ENCODE data around the gene TMPRSS11B.

TMPRSS11B gene

GRCh38 chr4:68183417-68183816 lies 62.1 kb downstream of the TMPRSS11B start:
- peaks cover 0 to 13% (median 0%) of the 10 kb centered on the region in 10 experiments; a peak in 5 of 20 replicates for H3K4me1 ChIP-seq
- H3K27ac ChIP-seq, result no peak overlapping the region
- peaks cover 0 to 10% (median 8%) of the 10 kb centered on the region in 11 experiments; a peak in 14 of 22 replicates for H3K9me3 ChIP-seq (replicated peaks in 1 of 11)
- no peak for TF ChIP-seq Cebpa-rat (IDR thresholded peaks at IDR 0.05)
- no peaks in the 10 kb centered on the region for H3K36me3 ChIP-seq
- no peaks in the 10 kb centered on the region for H4K20me1 ChIP-seq
- no peaks in the 10 kb centered on the region for H3K27me3 ChIP-seq
- no peak overlapping the region for H3K9ac ChIP-seq
- no peak overlapping the region for H3K4me2 ChIP-seq
- no peak overlapping the region for H3K4me3 ChIP-seq

- Histone ChIP-seq H3K4me3 (no peak overlapping the region), H3K9ac (no peak overlapping the region), H4K20me1 (no peaks in the 10 kb centered on the region), H3K36me3 (no peaks in the 10 kb centered on the region), H3K27ac (no peak overlapping the region), H3K4me1 (peaks cover 0 to 13% (median 0%) of the 10 kb centered on the region in 10 experiments; a peak in 5 of 20 replicates), H3K4me2 (no peak overlapping the region), H3K27me3 (no peaks in the 10 kb centered on the region), H3K9me3 (replicated peaks in 1 of 11) (peaks cover 0 to 10% (median 8%) of the 10 kb centered on the region in 11 experiments; a peak in 14 of 22 replicates)
- TF ChIP-seq Cebpa-rat (IDR thresholded peaks at IDR 0.05), result no peak
Observed at GRCh38 chr4:68182382-68182820, 63.1 kb downstream of the TMPRSS11B start.

- Histone ChIP-seq H4K20me1 (no peaks in the 10 kb centered on the region), H3K27ac (peak overlapping the region in 2 of 11 experiments; percentile 2 to 21; a peak in 2 of 22 replicates), H3K4me1 (peaks cover 0 to 13% (median 0%) of the 10 kb centered on the region in 10 experiments; a peak in 5 of 20 replicates), H3K9me3 (replicated peaks in 1 of 11) (peaks cover 0 to 10% (median 8%) of the 10 kb centered on the region in 11 experiments; a peak in 14 of 22 replicates), H3K4me2 (peak overlapping the region in 2 of 11 experiments; percentile 24 to 34; a peak in 4 of 22 replicates), H3K9ac (no peak overlapping the region), H3K27me3 (no peaks in the 10 kb centered on the region), H3K4me3 (no peak overlapping the region), H3K36me3 (no peaks in the 10 kb centered on the region)
- no peak for TF ChIP-seq Cebpa-rat (IDR thresholded peaks at IDR 0.05)
Observed at GRCh38 chr4:68180849-68181526, 64.5 kb downstream of the TMPRSS11B start.

- no peak overlapping the region for H3K4me3 ChIP-seq
Observed at GRCh38 chr4:68176904-68177303, 68.6 kb downstream of the TMPRSS11B start.

More at GRCh38 chr4:68176904-68177303, 68.6 kb downstream of the TMPRSS11B start:
- Histone ChIP-seq H4K20me1 (no peaks in the 10 kb centered on the region), H3K27ac (no peak overlapping the region), H3K36me3 (no peaks in the 10 kb centered on the region), H3K27me3 (no peaks in the 10 kb centered on the region), H3K4me2 (no peak overlapping the region), H3K4me1 (peaks cover 0 to 13% (median 0%) of the 10 kb centered on the region in 10 experiments; a peak in 5 of 20 replicates), H3K9me3 (replicated peaks in 1 of 11) (peaks cover 7 to 25% (median 12%) of the 10 kb centered on the region in 11 experiments; a peak in 16 of 22 replicates), H3K9ac (no peak overlapping the region)
- TF ChIP-seq Cebpa-rat (IDR thresholded peaks at IDR 0.05), result no peak
